ENCODE data around the gene POU2F2. TPM values are rescaled to one million over a fixed set of nuclear protein-coding genes. Genes with fewer than 3 reads are reported as not detected.

POU2F2 gene
- total RNA-seq, 1 donor from 2014 or later = 1.2 TPM

GRCh38 chr19:42111811-42112210, 20.4 kb downstream of the POU2F2 start:
- DNase-seq = no peak
- H3K36me3 ChIP-seq = no peaks in the 10 kb centered on the region
- H3K27ac ChIP-seq (replicated peaks) = no peak overlapping the region
- peaks cover 22% of the 10 kb centered on the region for H3K4me1 ChIP-seq
- intact Hi-C loops (cut with micrococcal nuclease) = no loop called here
- no peak overlapping the region for H3K4me3 ChIP-seq
- H3K27me3 ChIP-seq (ENCODE audit: low read depth) = peaks cover 11% of the 10 kb centered on the region
- no peak for TF ChIP-seq CTCF (IDR thresholded peaks at IDR 0.05; ENCODE audit: borderline replicate concordance)
- no peaks in the 10 kb centered on the region for H3K9me3 ChIP-seq (replicated peaks)

GRCh38 chr19:42111384-42111783, 20.9 kb downstream of the POU2F2 start:
- H3K4me1 ChIP-seq = peaks cover 22% of the 10 kb centered on the region
- H3K27me3 ChIP-seq (ENCODE audit: low read depth) = peaks cover 12% of the 10 kb centered on the region
- no peak for DNase-seq
- no peak for TF ChIP-seq CTCF (IDR thresholded peaks at IDR 0.05; ENCODE audit: borderline replicate concordance)
- no peaks in the 10 kb centered on the region for H3K9me3 ChIP-seq (replicated peaks)
- intact Hi-C loops (cut with micrococcal nuclease) = no loop called here
- no peak overlapping the region for H3K27ac ChIP-seq (replicated peaks)
- H3K36me3 ChIP-seq = no peaks in the 10 kb centered on the region
- H3K4me3 ChIP-seq = no peak overlapping the region

- no peak overlapping the region for H3K27ac ChIP-seq (replicated peaks)
- no peaks in the 10 kb centered on the region for H3K36me3 ChIP-seq
- no peak overlapping the region for H3K4me3 ChIP-seq
- peaks cover 22% of the 10 kb centered on the region for H3K4me1 ChIP-seq
- DNase-seq = no peak
- H3K9me3 ChIP-seq (replicated peaks) = no peaks in the 10 kb centered on the region
- TF ChIP-seq CTCF (IDR thresholded peaks at IDR 0.05; ENCODE audit: borderline replicate concordance) = no peak
- intact Hi-C loops (cut with micrococcal nuclease) = no loop called here
- peaks cover 19% of the 10 kb centered on the region for H3K27me3 ChIP-seq (ENCODE audit: low read depth)
Observed at GRCh38 chr19:42110658-42111057, 21.6 kb downstream of the POU2F2 start.

GRCh38 chr19:42109896-42110295, 22.4 kb downstream of the POU2F2 start:
- H3K4me3 ChIP-seq = no peak overlapping the region
- DNase-seq = no peak
- H3K4me1 ChIP-seq = peaks cover 22% of the 10 kb centered on the region
- TF ChIP-seq CTCF (IDR thresholded peaks at IDR 0.05; ENCODE audit: borderline replicate concordance) = no peak
- H3K27ac ChIP-seq (replicated peaks) = no peak overlapping the region
- no peaks in the 10 kb centered on the region for H3K9me3 ChIP-seq (replicated peaks)
- H3K36me3 ChIP-seq = no peaks in the 10 kb centered on the region
- intact Hi-C loops (cut with micrococcal nuclease) = no loop called here
- peaks cover 26% of the 10 kb centered on the region for H3K27me3 ChIP-seq (ENCODE audit: low read depth)

GRCh38 chr19:42108527-42109389, 23.5 kb downstream of the POU2F2 start:
- intact Hi-C loops (cut with micrococcal nuclease) = no loop called here
- Histone ChIP-seq H3K9me3 (replicated peaks) (no peaks in the 10 kb centered on the region), H3K4me3 (no peak overlapping the region), H3K4me1 (peaks cover 15% of the 10 kb centered on the region), H3K27ac (replicated peaks) (no peak overlapping the region), H3K27me3 (ENCODE audit: low read depth) (peaks cover 37% of the 10 kb centered on the region), H3K36me3 (no peaks in the 10 kb centered on the region)
- peak; percentile 67 for DNase-seq
- peak; percentile 91 for TF ChIP-seq CTCF (IDR thresholded peaks at IDR 0.05; ENCODE audit: borderline replicate concordance)

All from left ventricle myocardium inferior (tissue), 1 donor.